ENCODE data around the gene SNX17.

GRCh38 chr2:27356056-27356381 is 14.4 kb upstream of the SNX17 start:
- TF ChIP-seq, protein P1, sequence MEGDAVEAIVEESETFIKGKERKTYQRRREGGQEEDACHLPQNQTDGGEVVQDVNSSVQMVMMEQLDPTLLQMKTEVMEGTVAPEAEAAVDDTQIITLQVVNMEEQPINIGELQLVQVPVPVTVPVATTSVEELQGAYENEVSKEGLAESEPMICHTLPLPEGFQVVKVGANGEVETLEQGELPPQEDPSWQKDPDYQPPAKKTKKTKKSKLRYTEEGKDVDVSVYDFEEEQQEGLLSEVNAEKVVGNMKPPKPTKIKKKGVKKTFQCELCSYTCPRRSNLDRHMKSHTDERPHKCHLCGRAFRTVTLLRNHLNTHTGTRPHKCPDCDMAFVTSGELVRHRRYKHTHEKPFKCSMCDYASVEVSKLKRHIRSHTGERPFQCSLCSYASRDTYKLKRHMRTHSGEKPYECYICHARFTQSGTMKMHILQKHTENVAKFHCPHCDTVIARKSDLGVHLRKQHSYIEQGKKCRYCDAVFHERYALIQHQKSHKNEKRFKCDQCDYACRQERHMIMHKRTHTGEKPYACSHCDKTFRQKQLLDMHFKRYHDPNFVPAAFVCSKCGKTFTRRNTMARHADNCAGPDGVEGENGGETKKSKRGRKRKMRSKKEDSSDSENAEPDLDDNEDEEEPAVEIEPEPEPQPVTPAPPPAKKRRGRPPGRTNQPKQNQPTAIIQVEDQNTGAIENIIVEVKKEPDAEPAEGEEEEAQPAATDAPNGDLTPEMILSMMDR (conservative IDR thresholded peaks at IDR 0.05; ENCODE audit: low read length), result no peak
- no peak for TF ChIP-seq EZH2phosphoT487 (IDR thresholded peaks at IDR 0.05; ENCODE audit: borderline replicate concordance)

All from Loucy (cell line).